Keratinocyte (primary cell): Measurements from ENCODE around the gene KIAA0930. TPM values are rescaled to one million over a fixed set of nuclear protein-coding genes. Genes with fewer than 3 reads are reported as not detected.

Experiments used
- DNase-seq: peaks from one replicate; pipeline ENCODE4 v3.0.0-alpha.2; 2011; ENCODE audit warnings: low read depth, missing footprints, low spot score
- FAIRE-seq: peaks from 2 replicates; lab custom pipeline; 2011; peaks lifted over from hg19 to GRCh38; lab: Jason Lieb, UNC
- H2AFZ ChIP-seq: 2 replicates; pipeline ENCODE4 v1.6.0; 2012; ENCODE audit warnings: low read length, control low read depth, inconsistent platforms; ENCODE audit not compliant: control insufficient read depth
- H3K27ac ChIP-seq: 2 replicates; pipeline ENCODE4 v1.5.1; 2011; ENCODE audit warnings: low read length; ENCODE audit not compliant: control insufficient read depth, insufficient read depth
- H3K27me3 ChIP-seq: 3 replicates; pipeline ENCODE4 v1.6.0; 2011; ENCODE audit warnings: low read length; ENCODE audit not compliant: control insufficient read depth, insufficient read depth; ENCODE audit errors: extremely low read depth
- H3K36me3 ChIP-seq, 2 experiments: 2 replicates in 1 of 2; 3 replicates in 1 of 2; pipeline ENCODE4 v1.5.1; 2011; ENCODE audit warnings: low read length in 2 of 2, mild to moderate bottlenecking in 1 of 2; ENCODE audit not compliant: control insufficient read depth in 2 of 2, insufficient read depth in 2 of 2; ENCODE audit errors: extremely low read depth in 1 of 2
- H3K4me1 ChIP-seq: 3 replicates; pipeline ENCODE4 v1.5.1; 2011; ENCODE audit warnings: low read length; ENCODE audit not compliant: control insufficient read depth, insufficient read depth; ENCODE audit errors: extremely low read depth
- H3K4me2 ChIP-seq: 3 replicates; pipeline ENCODE4 v1.6.0; 2011; ENCODE audit warnings: low read depth, low read length; ENCODE audit not compliant: control insufficient read depth, insufficient read depth; ENCODE audit errors: extremely low read depth
- H3K4me3 ChIP-seq, 3 experiments: fragments of 200-600 bp in 1 of 3; sonication (generic) in 1 of 3; 2 replicates in 2 of 3; 3 replicates in 1 of 3; pipeline ENCODE4 v1.5.1; 2011 to 2016; ENCODE audit warnings: low read length in 3 of 3, mild to moderate bottlenecking in 3 of 3, control low read depth in 2 of 3, inconsistent platforms in 1 of 3, low read depth in 1 of 3, mixed read lengths in 1 of 3, mixed run types in 1 of 3, moderate library complexity in 1 of 3; ENCODE audit not compliant: control insufficient read depth in 2 of 3, insufficient read depth in 2 of 3; ENCODE audit errors: extremely low read depth in 1 of 3
- H3K79me2 ChIP-seq: 2 replicates; pipeline ENCODE4 v1.6.0; 2012; ENCODE audit warnings: low read length; ENCODE audit not compliant: control insufficient read depth, insufficient read depth
- H3K9ac ChIP-seq: 3 replicates; pipeline ENCODE4 v1.6.0; 2011; ENCODE audit warnings: low read length; ENCODE audit not compliant: control insufficient read depth, insufficient read depth; ENCODE audit errors: extremely low read depth
- H3K9me1 ChIP-seq: 3 replicates; pipeline ENCODE4 v1.6.0; 2011; ENCODE audit warnings: low read length; ENCODE audit not compliant: control insufficient read depth, insufficient read depth; ENCODE audit errors: extremely low read depth
- H3K9me3 ChIP-seq: 2 replicates; pipeline ENCODE4 v1.5.1; 2012; ENCODE audit warnings: low read depth, low read length; ENCODE audit not compliant: control insufficient read depth
- H4K20me1 ChIP-seq: 3 replicates; pipeline ENCODE4 v1.6.0; 2011; ENCODE audit warnings: low read length; ENCODE audit not compliant: control insufficient read depth, insufficient read depth; ENCODE audit errors: extremely low read depth
- CTCF ChIP-seq, 3 experiments: IDR thresholded peaks in 1 of 3; conservative IDR thresholded peaks in 1 of 3; optimal IDR thresholded peaks in 1 of 3; 2 replicates in 2 of 3; 3 replicates in 1 of 3; pipeline versions ENCODE3 to v1.5.1; 2011; ENCODE audit warnings: low read length in 3 of 3, mild to moderate bottlenecking in 3 of 3, moderate library complexity in 2 of 3, control low read depth in 1 of 3, inconsistent platforms in 1 of 3; ENCODE audit not compliant: insufficient read depth in 2 of 3; ENCODE audit errors: extremely low read depth in 1 of 3
- EZH2 ChIP-seq: IDR thresholded peaks from one replicate; pipeline ENCODE4 v1.6.1; 2012; ENCODE audit warnings: inconsistent platforms, mild to moderate bottlenecking, low read length, moderate library complexity
- dilution Hi-C: fragments of 300-500 bp; cut with MboI; formaldehyde crosslinking; loops from one replicate; pipeline ENCODE4 v1.7.0; 2020; ENCODE audit warnings: low sequenced_read_pairs; ENCODE audit not compliant: extremely low pct_ligation_motif_present
- polyA plus RNA-seq, 5 experiments: library from polyadenylated mRNA; depleted of rRNA in 3 of 5; stranded (reverse) in 3 of 5; stranded (forward) in 1 of 5; unstranded in 1 of 5; fragments of >200 nt; gene quantifications; 1 replicate in 1 of 5; 2 replicates in 3 of 5; 3 replicates in 1 of 5; pipeline versions ENCODE4 v1.2.1 to v1.2.3, GENCODE V29; 2011 to 2012; ENCODE audit warnings: missing spikeins in 2 of 5, low read depth in 1 of 5, low replicate concordance in 1 of 5

Gene KIAA0930
- polyA plus RNA-seq, 1 donor (not counting 4 experiments of a cell fraction or from before 2014, with no cell fraction given), result 115 TPM

GRCh38 chr22:45271667-45272201 is 31.0 kb upstream of the KIAA0930 start:
- dilution Hi-C loops, result no loop called here
- Histone ChIP-seq H3K9me1 (no peaks in the 10 kb centered on the region), H3K79me2 (no peaks in the 10 kb centered on the region), H2AFZ (no peak overlapping the region), H3K9ac (no peak overlapping the region), H3K27ac (no peak overlapping the region), H3K4me1 (peaks cover 8% of the 10 kb centered on the region), H3K9me3 (no peaks in the 10 kb centered on the region), H3K4me3 (no peak overlapping the region), H3K4me2 (no peak overlapping the region), H3K27me3 (peaks cover 6% of the 10 kb centered on the region), H3K36me3 (no peaks in the 10 kb centered on the region), H4K20me1 (no peaks in the 10 kb centered on the region)
- TF ChIP-seq CTCF (optimal IDR thresholded peaks at IDR 0.05 in 1 of 3, IDR thresholded peaks at IDR 0.05 in 1 of 3, conservative IDR thresholded peaks at IDR 0.05 in 1 of 3; ENCODE audit: extremely low read depth in 1 of 3, insufficient read depth in 2 of 3, low read length in 3 of 3) (no peak), EZH2 (no peak)
- no peak for DNase-seq
- FAIRE-seq, result no peak

- peaks cover 8% of the 10 kb centered on the region for H3K4me1 ChIP-seq
- H2AFZ ChIP-seq, result no peak overlapping the region
- H4K20me1 ChIP-seq, result no peaks in the 10 kb centered on the region
- no peak for DNase-seq
- no peak overlapping the region for H3K4me2 ChIP-seq
- H3K9ac ChIP-seq, result no peak overlapping the region
- H3K27ac ChIP-seq, result no peak overlapping the region
- no peaks in the 10 kb centered on the region for H3K36me3 ChIP-seq
- H3K79me2 ChIP-seq, result no peaks in the 10 kb centered on the region
- dilution Hi-C loops, result no loop called here
- peaks cover 6% of the 10 kb centered on the region for H3K27me3 ChIP-seq
- no peaks in the 10 kb centered on the region for H3K9me3 ChIP-seq
- no peak for TF ChIP-seq EZH2
- TF ChIP-seq CTCF (optimal IDR thresholded peaks at IDR 0.05 in 1 of 3, IDR thresholded peaks at IDR 0.05 in 1 of 3, conservative IDR thresholded peaks at IDR 0.05 in 1 of 3; ENCODE audit: extremely low read depth in 1 of 3, insufficient read depth in 2 of 3, low read length in 3 of 3), result no peak
- H3K4me3 ChIP-seq, result no peak overlapping the region
- H3K9me1 ChIP-seq, result no peaks in the 10 kb centered on the region
- FAIRE-seq, result no peak
Observed at GRCh38 chr22:45270095-45271020, 29.7 kb upstream of the KIAA0930 start.
